ENCODE measurements around the gene HES1. TPM values are rescaled to one million over a fixed set of nuclear protein-coding genes. Genes with fewer than 3 reads are reported as not detected.
A peak's percentile ranks its signal among the peaks of the same experiment; 100 is the strongest.
"Not testable (repeated sequence)": the region's sequence is repeated elsewhere in the genome, so short reads cannot be mapped to it uniquely, and the experiment has no call there.

Gene HES1
- total RNA-seq, 1 experiment from 2014 or later, result 141 TPM

- DNase-seq, result no peak
- Mint-ChIP-seq H3K4me1 (ENCODE audit: low read depth, unreplicated experiment) (peaks cover 26% of the 10 kb centered on the region), H3K9me3 (ENCODE audit: low read depth, unreplicated experiment) (no peaks in the 10 kb centered on the region), H3K36me3 (ENCODE audit: insufficient read depth, unreplicated experiment) (no peaks in the 10 kb centered on the region), H3K27ac (ENCODE audit: unreplicated experiment) (no peak overlapping the region), H3K27me3 (ENCODE audit: unreplicated experiment) (no peaks in the 10 kb centered on the region), H3K4me3 (ENCODE audit: low read depth, unreplicated experiment) (no peak overlapping the region)
- intact Hi-C loops (cut with micrococcal nuclease; ENCODE audit: unreplicated experiment), result no loop called here
- BruUV-seq (replicated peaks), result no TSS peak
- no peak for TF ChIP-seq CTCF (IDR thresholded peaks at IDR 0.05; ENCODE audit: unreplicated experiment)
- CTCF ChIA-PET, result interaction anchor here (0.6 kb wide), 1 partner anchor 57 kb away, joined by 3 read pairs; no protein-coding TSS in a partner anchor
Measured at GRCh38 chr3:194148383-194148782, 12.4 kb downstream of the HES1 start.

GRCh38 chr3:194150252-194150934, 14.4 kb downstream of the HES1 start:
- CTCF ChIA-PET, result interaction anchor here (1.3 kb wide), 1 partner anchor 10 kb away, joined by 7 read pairs; no protein-coding TSS in a partner anchor
- Mint-ChIP-seq H3K27me3 (ENCODE audit: unreplicated experiment) (no peaks in the 10 kb centered on the region), H3K9me3 (ENCODE audit: low read depth, unreplicated experiment) (peaks cover 4% of the 10 kb centered on the region), H3K36me3 (ENCODE audit: insufficient read depth, unreplicated experiment) (no peaks in the 10 kb centered on the region), H3K27ac (ENCODE audit: unreplicated experiment) (no peak overlapping the region), H3K4me1 (ENCODE audit: low read depth, unreplicated experiment) (peaks cover 26% of the 10 kb centered on the region), H3K4me3 (ENCODE audit: low read depth, unreplicated experiment) (peak overlapping the region; percentile 22)
- DNase-seq, result peak; percentile 58
- no TSS peak for BruUV-seq (replicated peaks)
- TF ChIP-seq CTCF (IDR thresholded peaks at IDR 0.05; ENCODE audit: unreplicated experiment), result no peak
- intact Hi-C loops (cut with micrococcal nuclease; ENCODE audit: unreplicated experiment), result no loop called here

- Mint-ChIP-seq H3K4me3 (ENCODE audit: low read depth, unreplicated experiment) (peak overlapping the region; percentile 22), H3K4me1 (ENCODE audit: low read depth, unreplicated experiment) (peaks cover 26% of the 10 kb centered on the region)
- H3K27me3 Mint-ChIP-seq (ENCODE audit: unreplicated experiment); H3K27ac Mint-ChIP-seq (ENCODE audit: unreplicated experiment); DNase-seq; intact Hi-C loops (cut with micrococcal nuclease; ENCODE audit: unreplicated experiment); BruUV-seq (replicated peaks); H3K9me3 Mint-ChIP-seq (ENCODE audit: low read depth, unreplicated experiment); H3K36me3 Mint-ChIP-seq (ENCODE audit: insufficient read depth, unreplicated experiment): not testable (repeated sequence)
- CTCF ChIA-PET, result interaction anchor here (1.3 kb wide), 1 partner anchor 10 kb away, joined by 7 read pairs; no protein-coding TSS in a partner anchor
Measured at GRCh38 chr3:194150935-194151302, 15.0 kb downstream of the HES1 start.

- intact Hi-C loops (cut with micrococcal nuclease; ENCODE audit: unreplicated experiment), result no loop called here
- H3K36me3 Mint-ChIP-seq (ENCODE audit: insufficient read depth, unreplicated experiment), result no peaks in the 10 kb centered on the region
- H3K9me3 Mint-ChIP-seq (ENCODE audit: low read depth, unreplicated experiment), result peaks cover 4% of the 10 kb centered on the region
- peaks cover 29% of the 10 kb centered on the region for H3K4me1 Mint-ChIP-seq (ENCODE audit: low read depth, unreplicated experiment)
- DNase-seq, result no peak
- CTCF ChIA-PET, result interaction anchor here (0.6 to 1.9 kb wide), 2 partner anchors 20 to 161 kb away, joined by 5 to 6 read pairs; no protein-coding TSS in a partner anchor
- TF ChIP-seq CTCF (IDR thresholded peaks at IDR 0.05; ENCODE audit: unreplicated experiment), result no peak
- BruUV-seq (replicated peaks), result no TSS peak
- no peak overlapping the region for H3K27ac Mint-ChIP-seq (ENCODE audit: unreplicated experiment)
- no peaks in the 10 kb centered on the region for H3K27me3 Mint-ChIP-seq (ENCODE audit: unreplicated experiment)
- no peak overlapping the region for H3K4me3 Mint-ChIP-seq (ENCODE audit: low read depth, unreplicated experiment)
Measured at GRCh38 chr3:194154346-194154745, 18.4 kb downstream of the HES1 start.

GRCh38 chr3:194156095-194156494, 20.1 kb downstream of the HES1 start:
- intact Hi-C loops (cut with micrococcal nuclease; ENCODE audit: unreplicated experiment), result no loop called here
- H3K27me3 Mint-ChIP-seq (ENCODE audit: unreplicated experiment), result no peaks in the 10 kb centered on the region
- no peak overlapping the region for H3K4me3 Mint-ChIP-seq (ENCODE audit: low read depth, unreplicated experiment)
- no peak for DNase-seq
- no TSS peak for BruUV-seq (replicated peaks)
- TF ChIP-seq CTCF (IDR thresholded peaks at IDR 0.05; ENCODE audit: unreplicated experiment), result no peak
- H3K27ac Mint-ChIP-seq (ENCODE audit: unreplicated experiment), result no peak overlapping the region
- CTCF ChIA-PET, result no interaction called here
- peaks cover 4% of the 10 kb centered on the region for H3K9me3 Mint-ChIP-seq (ENCODE audit: low read depth, unreplicated experiment)
- H3K4me1 Mint-ChIP-seq (ENCODE audit: low read depth, unreplicated experiment), result peaks cover 38% of the 10 kb centered on the region
- no peaks in the 10 kb centered on the region for H3K36me3 Mint-ChIP-seq (ENCODE audit: insufficient read depth, unreplicated experiment)

Measured in Calu3 (cell line).